ENCODE data around the gene CRADD.

- TF ChIP-seq POLR2A (IDR thresholded peaks at IDR 0.05) (no peak), CTCF (IDR thresholded peaks at IDR 0.05) (no peak)
Observed at GRCh38 chr12:93803424-93803807, 126.2 kb downstream of the CRADD start.

Data from body of pancreas (tissue), 4 donors.